GM18517 (cell line): ENCODE data around the gene MINDY4B.
"Not testable (repeated sequence)": the region's sequence is repeated elsewhere in the genome, so short reads cannot be mapped to it uniquely, and the experiment has no call there.

ENCODE experiments used
- ATAC-seq: cut with Tn5 transposase; IDR thresholded peaks from one replicate; pipeline ENCODE4 v1.9.1; 2021; ENCODE audit warnings: mild to moderate bottlenecking, moderate library complexity; ENCODE audit not compliant: unreplicated experiment

The MINDY4B gene

DNA sequence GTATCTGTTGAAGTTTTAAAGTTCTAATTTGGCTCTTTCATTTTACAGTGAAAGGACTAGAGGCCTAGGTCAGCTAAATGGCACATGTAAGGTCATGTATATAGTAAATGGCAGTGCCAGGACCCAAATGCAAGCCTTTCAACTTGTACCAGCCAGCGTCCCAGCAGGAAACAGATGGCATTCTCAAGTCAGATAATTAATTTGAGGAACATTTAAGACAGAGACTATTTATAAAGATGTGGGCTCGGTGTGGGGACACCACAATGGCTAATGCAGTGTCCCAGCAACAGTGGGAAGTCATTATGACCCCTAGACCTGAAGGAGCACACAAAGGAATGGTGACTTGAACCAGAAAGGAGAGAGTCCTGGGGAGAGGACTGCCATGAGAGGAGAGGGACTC lies 6.1 kb downstream of the MINDY4B start:
- ATAC-seq: no peak

DNA sequence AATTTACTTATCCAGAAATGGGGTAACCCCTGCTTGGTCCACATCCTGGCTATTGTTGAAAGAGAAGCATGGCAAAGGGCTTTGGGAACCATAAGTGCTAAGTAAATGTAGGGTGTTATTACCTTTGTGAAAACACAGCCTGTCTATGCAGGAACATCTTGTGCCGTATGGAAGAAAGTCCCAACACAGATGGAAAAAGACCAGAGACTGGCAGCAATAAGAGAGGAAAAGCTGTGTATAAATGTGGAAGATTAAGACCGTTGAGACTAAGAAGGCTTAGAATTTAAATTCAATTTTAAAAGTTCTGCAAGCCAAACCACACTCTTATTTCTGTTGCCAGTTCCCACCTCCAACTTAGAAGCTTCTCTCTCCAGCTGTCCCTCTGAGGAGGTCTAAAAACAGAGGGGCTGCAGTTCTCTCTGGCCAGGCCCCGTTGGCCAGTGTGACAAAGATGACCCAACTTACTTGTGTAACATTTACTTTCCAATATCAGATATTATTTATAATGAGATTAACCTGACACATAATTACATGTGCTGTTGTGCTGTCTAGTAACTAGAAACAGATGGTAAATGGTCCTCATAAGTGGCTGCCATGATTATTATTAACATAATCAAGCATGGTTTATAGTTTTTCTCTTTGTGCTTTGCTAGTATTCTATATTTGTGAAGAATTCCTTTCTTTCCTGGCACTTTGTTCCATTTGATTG lies 7.0 kb downstream of the MINDY4B start:
- ATAC-seq: no peak

DNA sequence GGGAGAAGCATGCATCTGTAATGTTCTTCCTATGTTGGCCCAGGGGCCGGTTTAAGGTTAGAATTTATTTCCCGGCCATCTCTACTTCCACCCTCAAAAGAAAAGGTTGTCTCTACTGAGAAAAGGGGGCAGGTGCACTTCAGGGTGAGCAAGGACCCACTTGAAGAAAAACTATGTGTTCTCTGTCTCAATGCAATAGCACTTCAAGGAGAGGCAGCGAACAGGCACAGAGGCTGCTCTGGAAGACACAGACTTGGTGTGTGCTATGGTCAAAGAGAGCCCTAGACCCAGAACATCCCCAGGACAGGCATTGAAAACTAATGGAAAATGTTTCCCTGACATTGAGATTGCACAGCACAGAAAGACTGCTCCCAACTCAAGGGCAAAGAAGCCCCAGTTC lies 7.6 kb downstream of the MINDY4B start:
- ATAC-seq: no peak

DNA sequence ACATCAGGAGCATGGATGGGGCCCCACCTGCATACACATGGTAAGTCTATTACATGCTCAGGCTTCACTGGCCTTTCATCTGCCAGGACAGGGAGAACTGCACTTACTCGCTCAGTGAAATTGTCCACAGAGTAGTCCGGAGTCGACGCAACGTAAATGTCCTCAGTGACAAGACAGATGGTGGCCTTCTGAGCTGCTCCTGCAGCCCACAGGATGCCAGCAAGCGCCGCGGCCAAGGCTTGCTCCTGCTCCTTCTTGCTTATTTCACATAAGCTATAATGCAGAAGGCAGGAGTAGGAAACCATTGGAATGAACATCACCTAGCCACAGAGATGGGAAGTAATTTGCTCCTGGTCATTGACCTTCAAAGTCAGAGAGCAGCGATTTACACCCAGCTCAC lies 14.4 kb downstream of the MINDY4B start:
- no peak for ATAC-seq

DNA sequence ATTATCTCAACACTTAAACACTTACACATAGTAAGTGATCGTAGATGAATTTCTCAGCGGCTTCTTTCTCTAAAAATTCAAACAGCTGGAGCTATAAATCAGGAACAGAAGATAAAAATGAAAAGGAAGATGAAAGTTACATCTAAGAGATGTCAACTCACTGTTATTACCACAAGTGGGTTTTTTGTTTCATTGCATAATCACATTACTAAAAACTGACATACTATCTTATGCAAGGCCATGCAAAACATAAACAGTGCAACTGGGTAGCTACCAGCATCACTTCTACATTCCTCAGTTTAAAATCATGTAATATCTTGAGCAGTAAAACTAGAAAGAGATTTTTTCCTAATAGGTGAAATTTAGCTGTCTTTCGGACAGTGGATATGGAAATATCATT lies 14.9 kb downstream of the MINDY4B start:
- ATAC-seq: no peak

DNA sequence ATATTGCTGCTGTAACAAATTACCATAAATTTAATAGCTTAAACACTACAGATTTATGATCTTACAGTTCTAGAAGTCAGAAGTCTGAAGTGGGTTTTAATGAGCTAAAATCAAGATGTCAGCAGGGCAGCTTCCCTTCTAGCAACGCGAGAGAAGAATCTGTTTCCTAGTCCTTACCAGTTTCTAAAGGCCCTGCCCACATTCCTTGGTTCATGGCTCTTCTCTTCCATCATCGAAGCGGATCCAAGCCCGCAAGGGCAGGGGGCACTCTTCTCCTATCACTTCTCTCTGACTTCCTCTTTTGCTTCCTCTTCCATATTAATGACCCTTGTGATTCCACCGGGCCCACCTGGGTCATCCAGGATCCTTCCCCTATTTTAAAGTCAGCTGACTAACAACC lies 16.1 kb downstream of the MINDY4B start:
- no peak for ATAC-seq

DNA sequence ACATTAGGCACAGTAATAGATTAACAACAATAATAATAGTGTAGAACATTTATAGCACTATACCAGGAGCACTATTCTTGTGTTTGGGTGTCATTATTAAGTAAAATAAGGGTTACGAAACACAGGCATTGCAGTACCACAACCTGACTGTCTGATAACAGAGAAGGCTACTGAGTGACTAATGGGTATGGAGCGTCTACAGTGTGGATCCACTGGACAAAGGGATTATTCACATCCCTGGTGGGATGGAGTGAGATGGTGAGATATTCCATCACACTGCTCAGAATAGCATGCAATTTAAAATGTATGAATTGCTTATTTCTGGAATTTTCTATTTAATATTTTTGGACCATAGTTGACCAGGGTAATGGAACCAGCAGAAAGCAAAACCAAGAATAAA lies 18.2 kb downstream of the MINDY4B start:
- no peak for ATAC-seq

DNA sequence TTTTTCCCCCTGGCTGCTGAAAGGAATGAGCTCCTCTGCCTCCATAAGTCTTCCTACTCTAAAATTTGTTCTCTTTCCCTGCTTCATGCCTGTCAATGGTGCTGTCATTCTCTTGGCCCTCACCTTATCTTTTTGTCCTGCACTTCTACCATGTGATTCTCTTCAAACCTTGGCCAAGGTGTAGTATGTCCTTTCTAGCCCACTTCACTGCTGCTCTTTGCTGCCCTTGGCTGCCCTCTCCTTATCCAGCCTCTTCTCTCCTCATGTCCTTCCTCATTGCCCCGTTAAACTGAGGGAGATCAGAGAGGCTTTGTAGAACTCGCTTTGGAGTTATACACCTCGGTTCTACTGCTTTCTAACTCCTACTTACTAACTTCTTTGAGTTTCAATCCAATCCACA lies 19.7 kb downstream of the MINDY4B start:
- no peak for ATAC-seq

DNA sequence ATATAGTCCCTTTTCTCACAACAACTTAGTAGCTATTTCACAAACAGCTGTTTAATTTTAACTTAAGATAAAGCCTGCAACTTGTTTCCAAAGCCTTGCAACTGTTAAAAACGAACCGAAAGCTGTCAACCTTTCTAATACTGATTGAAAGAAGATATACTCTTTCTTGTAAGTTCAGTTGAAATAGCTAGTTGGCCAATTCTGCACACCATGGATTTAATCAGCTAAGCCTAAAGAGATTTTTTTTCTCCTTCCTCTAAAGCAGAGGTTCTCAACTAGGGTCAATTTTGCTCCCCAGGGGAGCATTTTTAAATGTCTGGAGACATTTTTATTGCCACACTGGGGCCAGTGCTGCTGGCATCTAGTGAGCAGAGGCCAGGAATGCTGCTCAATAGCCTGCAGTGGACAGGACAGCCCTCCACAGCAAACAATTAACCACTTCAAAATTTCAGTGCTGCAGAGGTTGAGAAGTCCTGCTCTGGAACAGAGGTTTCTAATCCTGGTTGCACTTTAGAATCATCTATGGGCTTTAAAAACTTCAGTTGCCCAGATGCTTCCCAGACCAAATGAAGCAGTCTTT lies 26.2 kb downstream of the MINDY4B start:
- ATAC-seq: no peak

DNA sequence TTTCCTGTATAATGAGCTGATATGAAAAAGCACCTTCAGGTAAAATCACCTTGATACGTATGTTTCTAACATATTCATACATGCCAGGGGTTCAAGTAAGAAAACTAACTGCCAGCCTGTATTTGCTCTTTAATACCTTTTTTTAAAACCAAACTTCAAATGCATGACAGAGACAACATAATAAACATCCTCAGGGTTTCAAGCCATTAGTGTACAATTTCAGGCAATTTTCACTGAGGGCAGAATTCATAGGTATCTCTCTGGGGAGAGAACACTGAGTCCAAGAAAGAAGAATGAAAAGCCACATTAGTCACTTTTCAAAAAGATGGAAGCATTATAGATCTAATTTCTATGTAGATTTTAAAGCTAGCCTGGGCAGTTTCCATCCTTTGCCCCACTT lies 26.9 kb downstream of the MINDY4B start:
- ATAC-seq: no peak

DNA sequence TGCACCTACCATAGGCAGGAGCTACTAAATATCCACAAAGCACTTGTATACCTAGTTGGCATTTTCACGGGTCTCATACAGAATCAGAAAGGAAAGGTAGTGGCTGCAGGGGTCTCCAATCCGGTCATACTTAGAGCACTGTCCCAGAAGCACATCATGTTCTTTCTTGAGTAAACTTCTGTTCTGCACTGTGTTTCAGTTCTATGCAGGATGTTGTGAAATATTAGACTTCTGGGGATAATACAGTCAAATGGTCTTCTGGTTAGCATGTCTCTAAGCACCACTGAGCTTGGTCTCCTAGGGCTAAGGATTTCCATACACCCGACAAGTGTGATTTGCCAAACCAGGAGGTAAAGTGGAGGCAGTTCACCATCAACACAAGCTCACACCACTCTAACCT lies 27.9 kb downstream of the MINDY4B start:
- ATAC-seq: no peak

DNA sequence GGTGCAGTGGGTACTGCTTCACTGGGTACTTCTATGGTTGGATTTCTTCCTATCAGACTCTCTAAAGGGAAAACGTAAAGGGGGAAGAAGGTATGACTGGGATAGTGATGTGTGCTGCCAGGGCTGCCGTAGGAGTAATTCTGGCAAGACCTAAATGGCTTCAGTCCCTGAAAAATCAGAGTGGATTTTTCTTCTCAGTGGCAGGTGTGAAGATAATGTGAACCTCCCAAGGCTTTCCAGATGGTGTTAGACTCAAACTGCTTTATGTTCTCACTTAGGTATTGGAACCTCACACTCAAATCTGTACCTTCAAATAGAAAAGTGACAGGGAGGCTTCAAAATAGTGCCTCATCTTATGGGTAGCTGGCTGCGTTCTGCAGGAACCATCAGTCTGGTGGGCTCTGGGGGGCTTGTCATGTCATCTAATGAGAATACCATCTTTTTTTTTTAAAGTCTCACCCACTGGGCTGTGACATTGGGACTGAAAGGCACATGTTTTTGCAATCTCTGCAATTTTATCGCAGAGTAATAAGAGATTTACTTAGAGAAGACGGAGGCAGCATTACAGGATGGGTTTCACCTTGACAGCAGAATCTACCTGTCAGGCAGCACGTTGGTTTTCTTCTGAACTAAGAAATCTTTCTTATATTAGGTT lies 28.5 kb downstream of the MINDY4B start:
- ATAC-seq: no peak

DNA sequence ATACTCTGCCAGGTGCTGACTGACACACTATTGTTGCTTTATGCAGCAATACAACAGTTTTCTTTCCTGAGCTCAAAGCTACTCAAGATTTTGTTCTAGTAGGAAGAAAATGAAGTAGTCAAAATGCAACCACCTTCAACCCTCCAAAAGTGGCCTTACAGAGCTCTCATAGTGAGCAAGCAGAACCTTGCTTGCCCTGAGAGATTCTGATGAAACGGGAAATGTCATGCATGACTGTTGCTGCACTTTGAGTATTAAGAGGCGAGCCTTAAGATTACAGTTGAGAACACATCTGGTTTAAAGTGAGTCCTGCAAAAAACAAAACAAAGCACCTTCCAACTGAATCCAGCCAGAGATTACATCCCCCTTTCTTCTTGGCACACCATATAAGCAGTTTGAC lies 29.7 kb downstream of the MINDY4B start:
- no peak for ATAC-seq

DNA sequence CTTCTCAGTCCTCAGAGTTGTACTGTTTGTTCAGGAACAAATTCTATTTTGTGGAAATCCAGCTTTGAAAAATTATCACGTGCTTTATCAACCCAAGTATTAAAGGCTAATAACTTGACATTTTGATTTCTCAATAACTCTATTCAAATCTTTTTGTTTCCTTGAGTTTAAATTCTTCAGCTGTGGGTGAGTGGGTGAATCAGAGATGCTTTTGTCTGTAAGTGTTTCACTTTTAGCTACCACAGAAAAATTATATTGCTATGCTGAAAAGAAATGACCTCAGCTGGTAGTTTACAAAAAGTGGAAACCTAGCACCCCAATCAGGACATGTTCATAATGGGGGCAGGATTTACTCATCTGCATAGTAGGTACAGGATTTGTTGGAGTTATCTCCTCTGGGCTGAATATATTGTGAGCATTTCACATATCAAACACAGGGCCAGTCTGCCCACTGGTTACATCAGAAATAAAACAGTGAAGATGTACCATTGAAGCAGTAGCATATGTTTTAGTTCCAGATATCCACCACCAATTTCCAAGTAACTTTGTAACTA lies 30.5 kb downstream of the MINDY4B start:
- ATAC-seq: no peak

DNA sequence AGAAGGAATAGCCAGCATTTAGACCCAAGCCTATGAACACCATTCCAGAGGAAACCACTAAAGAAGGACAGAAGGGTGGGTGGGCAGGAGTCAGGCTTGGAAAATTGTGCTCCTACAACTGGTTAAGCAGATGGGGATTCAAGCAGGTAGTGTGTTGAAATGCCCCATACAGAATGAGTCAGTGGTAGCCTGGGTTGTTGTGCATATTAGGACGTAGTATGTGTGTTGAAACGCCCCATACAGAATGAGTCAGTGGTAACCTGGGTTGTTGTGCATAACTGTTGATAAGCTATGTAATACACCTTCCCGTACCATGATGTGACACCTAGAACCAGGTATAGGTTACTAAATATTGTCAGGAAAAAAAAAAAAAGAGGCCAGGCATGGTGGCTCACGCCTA lies 34.0 kb downstream of the MINDY4B start:
- ATAC-seq: no peak

DNA sequence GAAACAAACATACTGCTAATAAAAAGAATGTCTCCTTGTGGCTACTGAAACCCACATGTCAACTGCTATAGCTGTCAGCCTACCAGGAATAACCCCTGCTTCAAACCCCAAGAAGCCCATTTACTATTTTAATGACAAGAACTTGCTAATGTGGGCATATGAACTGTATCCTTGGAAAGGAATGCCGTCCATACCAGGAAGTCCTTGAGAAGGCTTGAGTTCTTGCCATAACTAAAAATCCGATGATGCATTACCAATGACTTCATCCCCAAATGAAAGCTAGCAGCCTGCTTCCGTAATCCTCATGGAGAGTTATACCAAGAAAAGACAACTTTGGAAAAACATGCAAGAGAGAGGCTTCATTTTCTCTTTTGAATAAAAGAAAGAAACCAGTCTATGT lies 34.8 kb downstream of the MINDY4B start:
- no peak for ATAC-seq

DNA sequence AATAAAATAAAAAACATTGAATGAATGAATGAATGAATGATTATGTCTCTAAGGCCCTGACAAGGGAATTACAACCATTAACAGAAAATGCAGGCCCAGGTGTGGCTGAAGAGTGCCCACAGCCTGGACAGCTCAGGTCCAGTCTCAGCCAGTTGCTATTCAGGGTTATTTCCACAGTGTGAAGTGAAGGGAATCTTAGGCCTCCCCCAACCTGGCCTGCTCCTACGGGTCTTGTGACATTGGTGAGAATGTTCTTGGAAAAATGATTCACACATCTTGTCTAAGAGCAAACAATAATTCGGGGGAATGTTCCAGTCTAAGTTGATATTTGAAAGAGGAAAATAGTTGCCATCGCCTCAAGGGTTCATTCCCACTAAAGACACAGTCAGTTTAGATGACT lies 37.0 kb downstream of the MINDY4B start:
- ATAC-seq: no peak

DNA sequence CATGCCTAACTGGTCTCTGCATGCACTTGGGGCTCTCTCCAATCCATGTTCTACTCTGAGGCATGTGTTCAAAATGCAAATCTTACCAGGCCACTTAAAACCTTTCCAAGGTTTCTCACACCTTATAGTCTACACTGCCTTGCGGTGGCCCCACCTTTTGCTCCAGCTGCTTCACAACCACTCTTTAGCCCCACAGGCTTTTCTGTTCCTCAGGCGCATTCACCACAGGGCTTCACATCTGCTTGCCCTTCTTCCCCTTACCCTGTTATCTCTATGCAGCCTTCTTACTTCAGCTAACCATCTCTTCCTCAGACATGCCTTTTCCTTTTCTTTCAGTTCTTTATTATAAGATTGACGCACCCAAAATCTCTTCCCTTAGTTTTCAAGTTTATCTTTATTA lies 37.8 kb downstream of the MINDY4B start:
- ATAC-seq: no peak

DNA sequence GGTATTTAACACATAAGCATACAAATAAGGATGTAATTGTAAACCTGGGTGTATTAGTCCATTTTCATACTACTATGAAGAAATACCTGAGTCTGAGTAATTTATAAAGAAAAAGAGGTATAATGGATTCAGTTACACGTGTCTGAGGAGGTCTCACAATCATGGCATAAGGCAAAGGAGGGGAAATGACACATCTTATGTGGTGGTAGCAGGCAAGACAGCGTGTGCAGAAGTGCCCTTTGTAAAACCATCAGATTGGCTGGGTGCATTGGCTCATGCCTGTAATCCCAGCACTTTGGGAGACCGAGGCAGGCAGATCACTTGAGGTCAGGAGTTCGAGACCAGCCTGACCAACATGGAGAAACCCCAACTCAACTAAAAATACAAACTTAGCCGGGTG lies 41.3 kb downstream of the MINDY4B start:
- ATAC-seq: not testable (repeated sequence)

DNA sequence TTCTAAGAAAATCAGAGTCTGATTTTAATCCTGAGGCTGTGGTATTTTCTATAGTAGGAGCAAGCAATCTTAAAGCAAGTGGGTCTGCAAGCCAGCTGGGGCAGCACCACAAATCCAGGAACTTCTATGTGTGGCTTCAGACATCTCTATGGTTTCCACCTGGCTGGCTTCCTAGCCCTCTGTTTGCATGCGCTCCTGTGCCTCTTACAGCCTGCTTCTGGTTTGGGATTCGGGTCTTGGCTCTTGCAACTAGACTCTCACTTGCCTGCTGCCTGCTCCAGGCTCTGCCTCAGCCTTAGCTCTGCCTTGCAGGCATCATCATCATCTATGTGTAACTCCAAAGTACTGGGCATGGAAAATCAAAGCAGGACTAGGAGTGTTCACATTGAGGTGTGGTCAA lies 43.4 kb downstream of the MINDY4B start:
- ATAC-seq: no peak

DNA sequence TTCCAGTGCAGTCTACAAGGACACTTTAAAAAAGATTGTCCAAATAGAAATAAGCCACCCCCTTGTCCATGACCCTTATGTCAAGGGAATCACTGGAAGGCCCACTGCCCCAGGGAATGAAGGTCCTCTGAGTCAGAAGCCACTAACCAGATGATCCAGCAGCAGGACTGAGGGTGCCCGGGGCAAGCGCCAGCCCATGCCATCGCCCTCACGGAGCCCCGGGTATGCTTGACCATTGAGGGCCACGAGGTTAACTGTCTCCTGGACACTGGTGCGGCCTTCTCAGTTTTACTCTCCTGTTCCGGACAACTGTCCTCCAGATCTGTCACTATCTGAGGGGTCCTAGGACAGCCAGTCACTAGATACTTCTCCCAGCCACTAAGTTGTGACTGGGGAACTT lies 47.3 kb downstream of the MINDY4B start:
- not testable (repeated sequence) for ATAC-seq

DNA sequence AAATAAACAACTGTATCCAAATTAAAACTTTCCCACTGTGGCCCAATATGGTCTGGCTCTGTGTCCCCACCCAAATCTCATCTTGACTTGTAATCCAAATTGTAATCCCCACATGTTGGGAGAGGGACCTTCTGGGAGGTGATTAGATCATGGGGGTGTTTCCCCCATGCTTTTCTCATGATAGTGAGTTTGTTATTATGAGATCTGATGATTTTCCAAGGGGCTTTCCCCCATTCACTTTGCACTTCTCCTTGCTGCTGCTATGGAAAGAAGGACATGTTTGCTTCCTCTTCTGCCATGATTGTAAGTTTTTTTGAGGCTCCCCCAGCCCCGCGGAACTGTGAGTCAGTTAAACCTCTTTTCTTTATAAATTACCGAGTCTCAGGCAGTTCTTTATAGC lies 55.0 kb downstream of the MINDY4B start:
- ATAC-seq: no peak
